Bladder microvascular endothelial cell (primary cell): ENCODE results near the gene PARL. TPM values are rescaled to one million over a fixed set of nuclear protein-coding genes. Genes with fewer than 3 reads are reported as not detected.

ENCODE experiments used
- total RNA-seq: library from RNA; depleted of rRNA; stranded (reverse); fragments of >200 nt; gene quantifications from 2 replicates; pipeline ENCODE4 v1.2.3, GENCODE V29; 2014

The PARL gene
- total RNA-seq, result 21.0 and 25.6 TPM in 2 replicates

GRCh38 chr3:183884427-183885296 lies at the start of gene PARL:
TSS of gene PARL (minus strand) at chr3:183884880. CDS start at chr3:183884846, 34 bp downstream.

GRCh38 chr3:183825456-183826161 lies 59.1 kb downstream of the PARL start, which contains the start of gene MAP6D1:
TSS of gene MAP6D1 (minus strand) at chr3:183825577. CDS start at chr3:183825547, 30 bp downstream.

Other genes with a start within 250 kb of the PARL start
- 62.7 and 152 TPM in 2 replicates for gene KLHL24, start 249.3 kb downstream of the PARL start, total RNA-seq
- gene YEATS2, start 187.1 kb downstream of the PARL start, total RNA-seq, result 27.2 and 47.6 TPM in 2 replicates
- gene MAP6D1, start 59.3 kb downstream of the PARL start, total RNA-seq, result 0.97 and 1.2 TPM in 2 replicates
- 7.9 and 17.1 TPM in 2 replicates for gene ABCC5, start 133.0 kb upstream of the PARL start, total RNA-seq
- gene HTR3D, start 146.9 kb upstream of the PARL start, total RNA-seq, result not detected in 2 replicates
- gene HTR3C, start 168.2 kb upstream of the PARL start, total RNA-seq, result not detected in 2 replicates
- gene HTR3E, start 212.2 kb upstream of the PARL start, total RNA-seq, result not detected in 2 replicates